ENCODE data around the gene USP37. TPM values are rescaled to one million over a fixed set of nuclear protein-coding genes. Genes with fewer than 3 reads are reported as not detected.

The USP37 gene
- total and polyA plus RNA-seq, 3 donors from 2014 or later: 26.7 to 81.4 (median 39.3) TPM

DNA sequence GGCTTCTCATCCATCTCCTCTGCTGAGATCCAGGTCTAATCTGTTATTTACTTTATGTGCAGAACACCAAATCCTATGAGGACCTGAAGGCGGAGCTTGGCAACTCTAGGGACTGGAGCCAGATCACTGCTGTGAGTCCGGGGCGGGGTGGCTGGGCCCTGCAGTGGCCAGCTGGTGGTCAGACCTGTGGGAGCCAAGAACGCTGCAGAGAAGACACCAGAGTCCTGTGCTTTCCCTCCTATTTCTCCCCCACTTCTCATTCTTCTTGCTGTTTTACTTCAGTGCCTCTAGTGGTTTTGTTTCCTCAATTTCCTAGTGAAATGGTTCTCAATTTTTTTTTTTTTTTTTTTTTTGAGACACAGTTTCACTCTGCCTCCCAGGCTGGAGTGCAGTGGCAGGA lies 129.6 kb downstream of the USP37 start:
- Histone ChIP-seq H3K27me3 (no peaks in the 10 kb centered on the region), H3K4me3 (no peak overlapping the region), H3K36me3 (ENCODE audit: low read depth, missing control alignments) (no peaks in the 10 kb centered on the region), H3K4me1 (peaks cover 3% of the 10 kb centered on the region), H3K9me3 (no peaks in the 10 kb centered on the region), H3K27ac (no peak overlapping the region)
- WGBS, 2 donors: 51 to 61% methylated on average over 4 of the region's 4 CpGs
- TF ChIP-seq, protein P1, sequence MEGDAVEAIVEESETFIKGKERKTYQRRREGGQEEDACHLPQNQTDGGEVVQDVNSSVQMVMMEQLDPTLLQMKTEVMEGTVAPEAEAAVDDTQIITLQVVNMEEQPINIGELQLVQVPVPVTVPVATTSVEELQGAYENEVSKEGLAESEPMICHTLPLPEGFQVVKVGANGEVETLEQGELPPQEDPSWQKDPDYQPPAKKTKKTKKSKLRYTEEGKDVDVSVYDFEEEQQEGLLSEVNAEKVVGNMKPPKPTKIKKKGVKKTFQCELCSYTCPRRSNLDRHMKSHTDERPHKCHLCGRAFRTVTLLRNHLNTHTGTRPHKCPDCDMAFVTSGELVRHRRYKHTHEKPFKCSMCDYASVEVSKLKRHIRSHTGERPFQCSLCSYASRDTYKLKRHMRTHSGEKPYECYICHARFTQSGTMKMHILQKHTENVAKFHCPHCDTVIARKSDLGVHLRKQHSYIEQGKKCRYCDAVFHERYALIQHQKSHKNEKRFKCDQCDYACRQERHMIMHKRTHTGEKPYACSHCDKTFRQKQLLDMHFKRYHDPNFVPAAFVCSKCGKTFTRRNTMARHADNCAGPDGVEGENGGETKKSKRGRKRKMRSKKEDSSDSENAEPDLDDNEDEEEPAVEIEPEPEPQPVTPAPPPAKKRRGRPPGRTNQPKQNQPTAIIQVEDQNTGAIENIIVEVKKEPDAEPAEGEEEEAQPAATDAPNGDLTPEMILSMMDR (IDR thresholded peaks at IDR 0.05): no peak
- TF ChIP-seq POLR2A (IDR thresholded peaks at IDR 0.05): no peak
- peak; percentile 61 for DNase-seq
- intact Hi-C loops (cut with DNase I; ENCODE audit: low total_unique reads): no loop called here

- H3K27ac ChIP-seq: no peak overlapping the region
- intact Hi-C loops (cut with DNase I; ENCODE audit: low total_unique reads): no loop called here
- TF ChIP-seq, protein P1 (IDR thresholded peaks at IDR 0.05): no peak
- TF ChIP-seq POLR2A (IDR thresholded peaks at IDR 0.05): no peak
- H3K4me1 ChIP-seq: peaks cover 3% of the 10 kb centered on the region
- no peaks in the 10 kb centered on the region for H3K27me3 ChIP-seq
- no peak overlapping the region for H3K4me3 ChIP-seq
- DNase-seq: no peak
- H3K36me3 ChIP-seq (ENCODE audit: low read depth, missing control alignments): no peaks in the 10 kb centered on the region
- no peaks in the 10 kb centered on the region for H3K9me3 ChIP-seq
- 93 to 95% methylated on average over 1 of the region's 1 CpG for WGBS, 2 donors
Observed at GRCh38 chr2:218437969-218438368, 130.2 kb downstream of the USP37 start.

GRCh38 chr2:218436992-218437391 lies 131.2 kb downstream of the USP37 start:
- DNase-seq: no peak
- Histone ChIP-seq H3K36me3 (ENCODE audit: low read depth, missing control alignments) (no peaks in the 10 kb centered on the region), H3K4me1 (peaks cover 3% of the 10 kb centered on the region), H3K27ac (no peak overlapping the region), H3K9me3 (no peaks in the 10 kb centered on the region), H3K27me3 (no peaks in the 10 kb centered on the region), H3K4me3 (no peak overlapping the region)
- 49 to 81% methylated on average over 3 to 5 of the region's 5 CpGs for WGBS, 2 donors
- no peak for TF ChIP-seq POLR2A (IDR thresholded peaks at IDR 0.05)
- TF ChIP-seq, protein P1 (IDR thresholded peaks at IDR 0.05): no peak
- intact Hi-C loops (cut with DNase I; ENCODE audit: low total_unique reads): no loop called here

- no peak overlapping the region for H3K4me3 ChIP-seq
- WGBS, 2 donors: 96% methylated on average over 10 to 11 of the region's 11 CpGs
Observed at GRCh38 chr2:218435003-218435982, 132.9 kb downstream of the USP37 start.

More at GRCh38 chr2:218435003-218435982, 132.9 kb downstream of the USP37 start:
- TF ChIP-seq POLR2A (IDR thresholded peaks at IDR 0.05): no peak
- TF ChIP-seq, protein P1 (IDR thresholded peaks at IDR 0.05): no peak
- no peaks in the 10 kb centered on the region for H3K9me3 ChIP-seq
- H3K27me3 ChIP-seq: no peaks in the 10 kb centered on the region
- intact Hi-C loops (cut with DNase I; ENCODE audit: low total_unique reads): no loop called here
- no peak overlapping the region for H3K27ac ChIP-seq
- no peaks in the 10 kb centered on the region for H3K36me3 ChIP-seq (ENCODE audit: low read depth, missing control alignments)
- no peak for DNase-seq
- H3K4me1 ChIP-seq: peaks cover 3% of the 10 kb centered on the region
